Naive thymus-derived CD4-positive, alpha-beta T cell (primary cell): ENCODE measurements around the gene ANKS1B. TPM values are rescaled to one million over a fixed set of nuclear protein-coding genes. Genes with fewer than 3 reads are reported as not detected.

Source experiments
- ATAC-seq: fragments of 150-1000 bp; cut with Tn5 transposase; 2 replicates; pipeline ENCODE4 v1.10.0; 2021; ENCODE audit warnings: mild to moderate bottlenecking, moderate library complexity
- CTCF ChIA-PET: fragments of 350-600 bp; sonication (Branson Sonifier 250); formaldehyde crosslinking; loops from one replicate; lab custom pipeline; 2021; ENCODE audit warnings: antibody characterized with exemption; lab: Charles Lee
- POLR2A ChIA-PET: fragments of 350-600 bp; sonication (Branson Sonifier 250); formaldehyde crosslinking; loops from one replicate; lab custom pipeline; 2021; ENCODE audit warnings: antibody characterized with exemption, inconsistent platforms; lab: Charles Lee
- DNase-seq, 9 donors: peaks; one replicate each; pipeline versions ENCODE4 v3.0.0 to v3.0.0-alpha.2; 2020 to 2022; ENCODE audit warnings: mixed read lengths in 1 of 9
- H3K27ac ChIP-seq: one replicate; pipeline ENCODE4 v1.7.0; 2013; ENCODE audit warnings: mild to moderate bottlenecking, low read depth, low read length, moderate library complexity
- H3K27me3 ChIP-seq, 2 donors: one replicate each; pipeline ENCODE4 v1.7.0; 2013; ENCODE audit warnings: low read length in 2 of 2, mild to moderate bottlenecking in 2 of 2, moderate library complexity in 2 of 2; ENCODE audit not compliant: control insufficient read depth in 2 of 2, insufficient read depth in 2 of 2
- H3K36me3 ChIP-seq, 3 experiments: 1 replicate in 2 of 3; 2 replicates in 1 of 3; pipeline ENCODE4 v1.7.0; 2013; ENCODE audit warnings: low read length in 3 of 3, mild to moderate bottlenecking in 3 of 3, moderate library complexity in 1 of 3; ENCODE audit not compliant: insufficient read depth in 3 of 3, control insufficient read depth in 2 of 3
- H3K4me1 ChIP-seq, 2 donors: one replicate each; pipeline ENCODE4 v1.7.0; 2013; ENCODE audit warnings: low read length in 2 of 2, mild to moderate bottlenecking in 2 of 2, moderate library complexity in 1 of 2; ENCODE audit not compliant: control insufficient read depth in 2 of 2, insufficient read depth in 2 of 2
- H3K4me3 ChIP-seq: 2 replicates; pipeline ENCODE4 v1.7.0; 2013; ENCODE audit warnings: mild to moderate bottlenecking, low read length
- H3K9me3 ChIP-seq, 3 experiments: 1 replicate in 2 of 3; 2 replicates in 1 of 3; pipeline ENCODE4 v1.7.0; 2013; ENCODE audit warnings: low read length in 3 of 3; ENCODE audit not compliant: control insufficient read depth in 2 of 3
- H3K27ac Mint-ChIP-seq, 9 donors: one replicate each; pipeline ENCODE4 v1.8.0; 2020 to 2022; ENCODE audit warnings: mixed read lengths in 9 of 9, mild to moderate bottlenecking in 8 of 9, moderate library complexity in 5 of 9, inconsistent platforms in 2 of 9
- H3K27me3 Mint-ChIP-seq, 5 donors: one replicate each; pipeline ENCODE4 v1.8.0; 2021 to 2022; ENCODE audit warnings: mixed read lengths in 5 of 5, mild to moderate bottlenecking in 1 of 5
- H3K36me3 Mint-ChIP-seq, 5 donors: one replicate each; pipeline ENCODE4 v1.8.0; 2020 to 2022; ENCODE audit warnings: mixed read lengths in 5 of 5, mild to moderate bottlenecking in 3 of 5, inconsistent platforms in 1 of 5
- H3K4me1 Mint-ChIP-seq, 7 donors: one replicate each; pipeline ENCODE4 v1.8.0; 2020 to 2022; ENCODE audit warnings: mixed read lengths in 7 of 7, mild to moderate bottlenecking in 3 of 7, inconsistent platforms in 1 of 7
- H3K4me3 Mint-ChIP-seq, 10 donors: one replicate each; pipeline ENCODE4 v1.8.0; 2020 to 2022; ENCODE audit warnings: mild to moderate bottlenecking in 10 of 10, mixed read lengths in 10 of 10, moderate library complexity in 6 of 10, inconsistent platforms in 2 of 10
- H3K9me3 Mint-ChIP-seq, 11 donors: one replicate each; pipeline ENCODE4 v1.8.0; 2020 to 2022; ENCODE audit warnings: mixed read lengths in 11 of 11, mild to moderate bottlenecking in 4 of 11, inconsistent platforms in 1 of 11, moderate library complexity in 1 of 11
- intact Hi-C, 2 donors: fragments of 100-400 bp; cut with micrococcal nuclease; formaldehyde crosslinking; loops; one replicate each; pipeline ENCODE4 v1.15.1; 2023
- polyA plus RNA-seq, 2 donors: library from polyadenylated mRNA; unstranded; fragments of 300-500 nt; fragmentation: Illumina TruSeq; gene quantifications; one replicate each; pipeline ENCODE4 v1.2.3, GENCODE V29; 2021
- total RNA-seq, 6 experiments: library from RNA in 5 of 6; stranded (reverse) in 5 of 6; gene quantifications; 1 replicate in 5 of 6; 2 replicates in 1 of 6; pipeline ENCODE4 v1.2.3 and lab custom pipeline; 2021 to 2026

Gene ANKS1B
- total and polyA plus RNA-seq, 7 experiments from 2014 or later, result 0.97 TPM; not detected in 6

- ChIA-PET CTCF (no interaction called here), POLR2A (no interaction called here)
- Mint-ChIP-seq H3K4me1 (no peaks in the 10 kb centered on the region), H3K36me3 (no peaks in the 10 kb centered on the region), H3K4me3 (no peak overlapping the region), H3K9me3 (peaks cover 0 to 29% (median 2%) of the 10 kb centered on the region in 11 donors), H3K27me3 (no peaks in the 10 kb centered on the region), H3K27ac (no peak overlapping the region)
- H3K4me3 ChIP-seq, result no peak overlapping the region
- H3K27ac ChIP-seq, result no peak overlapping the region
- no peaks in the 10 kb centered on the region for H3K27me3 ChIP-seq
- no peaks in the 10 kb centered on the region for H3K4me1 ChIP-seq
- DNase-seq, result no peak
- intact Hi-C loops, result no loop called here
- H3K9me3 ChIP-seq, result no peaks in the 10 kb centered on the region
- H3K36me3 ChIP-seq, result no peaks in the 10 kb centered on the region
- ATAC-seq, result no peak
These were observed 277.8 kb downstream of the ANKS1B start for GRCh38 chr12:99706736-99707473.

GRCh38 chr12:99704458-99704857 is 280.3 kb downstream of the ANKS1B start:
- DNase-seq (no peak), ATAC-seq (no peak)
- Mint-ChIP-seq H3K9me3 (peaks cover 0 to 34% (median 4%) of the 10 kb centered on the region in 11 donors), H3K36me3 (no peaks in the 10 kb centered on the region), H3K4me1 (no peaks in the 10 kb centered on the region), H3K4me3 (no peak overlapping the region), H3K27me3 (no peaks in the 10 kb centered on the region), H3K27ac (no peak overlapping the region)
- intact Hi-C loops, result no loop called here
- H3K27me3 ChIP-seq, result no peaks in the 10 kb centered on the region
- ChIA-PET POLR2A (no interaction called here), CTCF (no interaction called here)
- no peak overlapping the region for H3K27ac ChIP-seq
- H3K4me3 ChIP-seq, result no peak overlapping the region
- H3K36me3 ChIP-seq, result no peaks in the 10 kb centered on the region
- H3K4me1 ChIP-seq, result no peaks in the 10 kb centered on the region
- no peaks in the 10 kb centered on the region for H3K9me3 ChIP-seq

- CTCF ChIA-PET, result no interaction called here
- Mint-ChIP-seq H3K27me3 (no peaks in the 10 kb centered on the region), H3K4me1 (no peaks in the 10 kb centered on the region), H3K9me3 (peaks cover 0 to 34% (median 4%) of the 10 kb centered on the region in 11 donors), H3K27ac (no peak overlapping the region), H3K4me3 (no peak overlapping the region), H3K36me3 (no peaks in the 10 kb centered on the region)
- Histone ChIP-seq H3K27ac (no peak overlapping the region), H3K4me3 (no peak overlapping the region), H3K4me1 (no peaks in the 10 kb centered on the region), H3K27me3 (no peaks in the 10 kb centered on the region), H3K36me3 (no peaks in the 10 kb centered on the region), H3K9me3 (no peaks in the 10 kb centered on the region)
- ATAC-seq (no peak), DNase-seq (no peak)
- intact Hi-C loops, result no loop called here
- POLR2A ChIA-PET, result no interaction called here
These were observed 280.7 kb downstream of the ANKS1B start for GRCh38 chr12:99704036-99704435.

GRCh38 chr12:99700032-99700431 is 284.7 kb downstream of the ANKS1B start:
- no peaks in the 10 kb centered on the region for H3K4me1 Mint-ChIP-seq
- H3K9me3 ChIP-seq, result no peaks in the 10 kb centered on the region
- H3K4me3 Mint-ChIP-seq, result no peak overlapping the region
- no peaks in the 10 kb centered on the region for H3K4me1 ChIP-seq
- H3K27ac Mint-ChIP-seq, result no peak overlapping the region
- peaks cover 0 to 23% (median 3%) of the 10 kb centered on the region in 11 donors for H3K9me3 Mint-ChIP-seq
- no peak overlapping the region for H3K27ac ChIP-seq
- no peak for ATAC-seq
- H3K27me3 Mint-ChIP-seq, result no peaks in the 10 kb centered on the region
- no peaks in the 10 kb centered on the region for H3K36me3 ChIP-seq
- CTCF ChIA-PET, result no interaction called here
- no peaks in the 10 kb centered on the region for H3K36me3 Mint-ChIP-seq
- intact Hi-C loops, result no loop called here
- H3K4me3 ChIP-seq, result no peak overlapping the region
- H3K27me3 ChIP-seq, result no peaks in the 10 kb centered on the region
- DNase-seq, result no peak
- POLR2A ChIA-PET, result no interaction called here

GRCh38 chr12:99695050-99695449 is 289.7 kb downstream of the ANKS1B start:
- CTCF ChIA-PET, result no interaction called here

GRCh38 chr12:99686142-99686541 is 298.6 kb downstream of the ANKS1B start:
- Mint-ChIP-seq H3K4me3 (no peak overlapping the region), H3K27me3 (no peaks in the 10 kb centered on the region), H3K27ac (no peak overlapping the region), H3K9me3 (peaks cover 0 to 24% (median 16%) of the 10 kb centered on the region in 11 donors), H3K36me3 (no peaks in the 10 kb centered on the region), H3K4me1 (no peaks in the 10 kb centered on the region)
- DNase-seq, result no peak
- CTCF ChIA-PET, result no interaction called here
- no peaks in the 10 kb centered on the region for H3K36me3 ChIP-seq
- POLR2A ChIA-PET, result no interaction called here
- H3K4me3 ChIP-seq, result no peak overlapping the region
- H3K4me1 ChIP-seq, result no peaks in the 10 kb centered on the region
- no peaks in the 10 kb centered on the region for H3K27me3 ChIP-seq
- ATAC-seq, result no peak
- intact Hi-C loops, result no loop called here
- H3K9me3 ChIP-seq, result peaks cover 0 to 5% (median 0%) of the 10 kb centered on the region in 3 experiments
- H3K27ac ChIP-seq, result no peak overlapping the region

More at GRCh38 chr12:99695050-99695449, 289.7 kb downstream of the ANKS1B start:
- H3K27ac ChIP-seq, result no peak overlapping the region
- Mint-ChIP-seq H3K9me3 (peaks cover 0 to 12% (median 4%) of the 10 kb centered on the region in 11 donors), H3K4me3 (no peak overlapping the region), H3K4me1 (no peaks in the 10 kb centered on the region), H3K27me3 (no peaks in the 10 kb centered on the region), H3K27ac (no peak overlapping the region), H3K36me3 (no peaks in the 10 kb centered on the region)
- H3K36me3 ChIP-seq, result no peaks in the 10 kb centered on the region
- no peaks in the 10 kb centered on the region for H3K9me3 ChIP-seq
- no peaks in the 10 kb centered on the region for H3K27me3 ChIP-seq
- H3K4me1 ChIP-seq, result no peaks in the 10 kb centered on the region
- POLR2A ChIA-PET, result no interaction called here
- ATAC-seq (no peak), DNase-seq (no peak)
- intact Hi-C loops, result no loop called here
- no peak overlapping the region for H3K4me3 ChIP-seq

GRCh38 chr12:99680276-99680675 is 304.5 kb downstream of the ANKS1B start:
- no peaks in the 10 kb centered on the region for H3K4me1 Mint-ChIP-seq
- H3K27me3 Mint-ChIP-seq, result no peaks in the 10 kb centered on the region
- no peak overlapping the region for H3K4me3 ChIP-seq
- H3K27ac Mint-ChIP-seq, result no peak overlapping the region
- no peak overlapping the region for H3K4me3 Mint-ChIP-seq
- H3K4me1 ChIP-seq, result no peaks in the 10 kb centered on the region
- DNase-seq, result no peak
- peaks cover 0 to 5% (median 0%) of the 10 kb centered on the region in 3 experiments for H3K9me3 ChIP-seq
- no peak for ATAC-seq
- intact Hi-C loops, result no loop called here
- ChIA-PET POLR2A (no interaction called here), CTCF (no interaction called here)
- H3K36me3 ChIP-seq, result no peaks in the 10 kb centered on the region
- no peak overlapping the region for H3K27ac ChIP-seq
- no peaks in the 10 kb centered on the region for H3K27me3 ChIP-seq
- peaks cover 1 to 31% (median 7%) of the 10 kb centered on the region in 11 donors for H3K9me3 Mint-ChIP-seq
- H3K36me3 Mint-ChIP-seq, result no peaks in the 10 kb centered on the region
